LNCAP (cell line): Measurements from ENCODE around the gene PHACTR1.

Experiments
- TF ChIP-seq, protein P1 (sequence below): fragments of 450-650 bp; IDR thresholded peaks from 2 replicates; pipeline ENCODE4 v1.5.1; 2017; ENCODE audit warnings: mild to moderate bottlenecking

The PHACTR1 gene

GRCh38 chr6:13124131-13124530 lies 407.6 kb downstream of the PHACTR1 start:
- TF ChIP-seq, protein P1, sequence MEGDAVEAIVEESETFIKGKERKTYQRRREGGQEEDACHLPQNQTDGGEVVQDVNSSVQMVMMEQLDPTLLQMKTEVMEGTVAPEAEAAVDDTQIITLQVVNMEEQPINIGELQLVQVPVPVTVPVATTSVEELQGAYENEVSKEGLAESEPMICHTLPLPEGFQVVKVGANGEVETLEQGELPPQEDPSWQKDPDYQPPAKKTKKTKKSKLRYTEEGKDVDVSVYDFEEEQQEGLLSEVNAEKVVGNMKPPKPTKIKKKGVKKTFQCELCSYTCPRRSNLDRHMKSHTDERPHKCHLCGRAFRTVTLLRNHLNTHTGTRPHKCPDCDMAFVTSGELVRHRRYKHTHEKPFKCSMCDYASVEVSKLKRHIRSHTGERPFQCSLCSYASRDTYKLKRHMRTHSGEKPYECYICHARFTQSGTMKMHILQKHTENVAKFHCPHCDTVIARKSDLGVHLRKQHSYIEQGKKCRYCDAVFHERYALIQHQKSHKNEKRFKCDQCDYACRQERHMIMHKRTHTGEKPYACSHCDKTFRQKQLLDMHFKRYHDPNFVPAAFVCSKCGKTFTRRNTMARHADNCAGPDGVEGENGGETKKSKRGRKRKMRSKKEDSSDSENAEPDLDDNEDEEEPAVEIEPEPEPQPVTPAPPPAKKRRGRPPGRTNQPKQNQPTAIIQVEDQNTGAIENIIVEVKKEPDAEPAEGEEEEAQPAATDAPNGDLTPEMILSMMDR, result no peak

- TF ChIP-seq, protein P1, result no peak
Measured at GRCh38 chr6:13125841-13126240, 409.3 kb downstream of the PHACTR1 start.

DNA sequence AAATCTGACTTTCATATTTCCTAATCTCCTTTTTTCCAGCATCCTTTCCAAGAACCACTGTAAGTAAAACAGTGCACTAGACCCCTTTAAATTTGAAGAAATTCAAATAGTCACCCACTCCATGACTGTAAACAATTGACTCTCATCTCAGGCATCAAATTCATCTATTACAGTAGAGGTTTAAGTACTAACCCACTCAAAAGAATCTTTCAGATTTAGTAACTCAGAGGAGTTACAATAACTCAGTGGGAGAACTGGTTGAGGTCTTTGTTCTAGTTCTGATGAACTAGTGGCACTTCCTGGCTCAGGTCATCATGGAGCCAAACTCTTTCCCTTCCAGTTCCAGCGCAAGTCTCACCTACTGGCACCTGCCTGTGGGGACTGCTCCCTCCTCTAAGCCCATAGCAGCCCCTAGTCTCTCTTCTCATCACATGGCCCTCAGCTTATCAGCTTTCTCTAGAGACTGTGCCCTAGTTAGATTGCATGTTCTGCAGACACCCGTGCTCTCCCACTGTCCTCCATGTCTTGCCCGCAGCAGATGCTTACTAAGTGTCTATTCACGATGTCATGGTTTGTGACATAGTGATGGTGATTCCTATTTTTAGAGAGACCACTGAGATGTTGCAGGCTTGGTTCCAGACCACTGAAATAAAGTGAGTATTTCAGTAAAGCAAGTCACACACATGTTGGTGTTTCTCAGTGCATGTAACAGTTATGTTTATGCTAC lies 415.5 kb downstream of the PHACTR1 start:
- TF ChIP-seq, protein P1, result no peak

DNA sequence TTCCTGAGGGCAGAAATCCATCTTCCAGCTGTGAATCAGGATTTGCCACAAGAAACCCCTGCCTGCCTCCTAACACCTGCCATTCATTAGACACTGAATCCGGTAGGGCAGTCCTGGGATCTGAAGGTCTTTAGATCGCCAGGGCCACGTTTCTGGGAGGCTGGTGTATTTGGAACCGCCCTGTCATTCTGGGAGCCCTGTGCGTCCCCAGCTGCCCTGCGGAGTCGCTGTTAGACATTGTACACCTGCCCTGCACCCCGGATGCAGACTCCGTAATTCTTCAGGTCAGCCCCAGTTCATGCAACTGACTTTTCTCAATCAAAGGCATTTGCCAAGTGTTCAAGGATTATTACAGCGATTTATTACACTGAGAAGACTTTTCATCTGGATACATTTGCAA lies 418.6 kb downstream of the PHACTR1 start:
- TF ChIP-seq, protein P1, result no peak

GRCh38 chr6:13139119-13139518 lies 422.6 kb downstream of the PHACTR1 start:
- TF ChIP-seq, protein P1, result no peak

- TF ChIP-seq, protein P1, result no peak
Measured at GRCh38 chr6:13140980-13141379, 424.4 kb downstream of the PHACTR1 start.

DNA sequence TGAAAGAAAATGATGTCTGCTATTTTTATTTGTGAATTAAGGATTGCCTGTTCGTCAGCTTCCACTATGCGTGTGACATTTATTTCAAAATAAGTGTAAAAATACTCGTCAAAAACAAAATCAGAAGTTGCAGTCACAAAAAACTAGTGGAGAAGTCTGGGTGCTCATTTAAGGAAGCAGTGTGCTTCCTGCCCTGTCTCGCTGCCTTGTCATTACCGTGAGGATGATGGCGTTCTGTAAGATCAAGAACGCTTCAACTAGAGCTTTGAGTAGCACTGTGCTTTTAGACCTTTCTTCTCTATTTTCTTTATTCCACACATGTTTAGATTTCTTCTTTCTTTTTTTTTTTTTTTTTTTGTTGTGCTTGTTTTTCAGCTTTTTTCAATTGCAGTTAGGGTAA lies 424.8 kb downstream of the PHACTR1 start:
- TF ChIP-seq, protein P1, result no peak

DNA sequence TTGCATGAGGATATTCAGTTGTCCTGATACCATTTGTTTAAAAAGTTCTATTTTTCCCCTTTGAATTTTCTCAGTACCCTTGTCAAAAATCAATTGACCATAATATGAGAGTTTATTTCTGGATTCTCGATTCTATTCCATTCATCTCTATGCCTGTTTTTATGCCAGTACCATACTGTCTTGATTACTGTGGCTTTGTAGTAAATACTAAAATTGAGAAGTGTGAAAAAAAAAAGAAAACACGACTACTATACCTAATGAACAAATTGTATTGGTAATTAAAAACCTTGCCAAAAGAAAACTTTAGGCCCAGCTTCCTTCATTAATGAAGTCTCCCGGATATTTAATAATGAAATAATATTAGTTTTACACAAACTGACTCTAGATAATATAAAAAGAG lies 426.0 kb downstream of the PHACTR1 start:
- TF ChIP-seq, protein P1, result no peak
